ENCODE measurements around the gene EFHD1. TPM values are rescaled to one million over a fixed set of nuclear protein-coding genes. Genes with fewer than 3 reads are reported as not detected.

The EFHD1 gene
- total and polyA plus RNA-seq, 4 donors, result 2.2 to 8.6 (median 4.9) TPM

- TF ChIP-seq CTCF (IDR thresholded peaks at IDR 0.05; ENCODE audit: control extremely low read depth, extremely low read depth), result no peak
- H3K27ac ChIP-seq (ENCODE audit: low read depth in 1 of 2, low read length in 1 of 2), result no peak overlapping the region
- H3K9me3 ChIP-seq (ENCODE audit: control insufficient read depth in 4 of 4, insufficient read depth in 3 of 4, low read length in 3 of 4), result no peaks in the 10 kb centered on the region
- H3K36me3 ChIP-seq (ENCODE audit: control insufficient read depth in 4 of 4, insufficient read depth in 4 of 4, low read length in 4 of 4), result no peaks in the 10 kb centered on the region
- H3K4me3 ChIP-seq, result no peak overlapping the region
- no peak overlapping the region for H3K9ac ChIP-seq (ENCODE audit: insufficient read depth in 1 of 2, low read length in 2 of 2)
- WGBS, 2 donors, result 86 to 93% methylated on average over 2 of the region's 2 CpGs
- DNase-seq (no peak), ATAC-seq (ENCODE audit: insufficient read depth, low FRiP score) (no peak)
- no peaks in the 10 kb centered on the region for H3K27me3 ChIP-seq (ENCODE audit: control insufficient read depth in 3 of 3, insufficient read depth in 3 of 3, low read length in 2 of 3)
- H3K4me1 ChIP-seq (ENCODE audit: control insufficient read depth in 5 of 5, insufficient read depth in 5 of 5, low read length in 5 of 5), result peaks cover 0 to 4% (median 0%) of the 10 kb centered on the region in 5 donors
Observed at GRCh38 chr2:232659359-232659758, 26.0 kb downstream of the EFHD1 start.

- H3K4me3 ChIP-seq, result no peak overlapping the region
- 91 to 98% methylated on average over 16 of the region's 16 CpGs for WGBS, 2 donors
- peaks cover 0 to 4% (median 0%) of the 10 kb centered on the region in 5 donors for H3K4me1 ChIP-seq (ENCODE audit: control insufficient read depth in 5 of 5, insufficient read depth in 5 of 5, low read length in 5 of 5)
- TF ChIP-seq CTCF (IDR thresholded peaks at IDR 0.05; ENCODE audit: control extremely low read depth, extremely low read depth), result no peak
- no peak for DNase-seq
- H3K27ac ChIP-seq (ENCODE audit: low read depth in 1 of 2, low read length in 1 of 2), result no peak overlapping the region
- no peaks in the 10 kb centered on the region for H3K36me3 ChIP-seq (ENCODE audit: control insufficient read depth in 4 of 4, insufficient read depth in 4 of 4, low read length in 4 of 4)
- ATAC-seq (ENCODE audit: insufficient read depth, low FRiP score), result no peak
- H3K9me3 ChIP-seq (ENCODE audit: control insufficient read depth in 4 of 4, insufficient read depth in 3 of 4, low read length in 3 of 4), result peaks cover 0 to 2% (median 0%) of the 10 kb centered on the region in 4 donors
- H3K9ac ChIP-seq (ENCODE audit: insufficient read depth in 1 of 2, low read length in 2 of 2), result no peak overlapping the region
- H3K27me3 ChIP-seq (ENCODE audit: control insufficient read depth in 3 of 3, insufficient read depth in 3 of 3, low read length in 2 of 3), result no peaks in the 10 kb centered on the region
Observed at GRCh38 chr2:232662486-232663260, 29.3 kb downstream of the EFHD1 start.

DNA sequence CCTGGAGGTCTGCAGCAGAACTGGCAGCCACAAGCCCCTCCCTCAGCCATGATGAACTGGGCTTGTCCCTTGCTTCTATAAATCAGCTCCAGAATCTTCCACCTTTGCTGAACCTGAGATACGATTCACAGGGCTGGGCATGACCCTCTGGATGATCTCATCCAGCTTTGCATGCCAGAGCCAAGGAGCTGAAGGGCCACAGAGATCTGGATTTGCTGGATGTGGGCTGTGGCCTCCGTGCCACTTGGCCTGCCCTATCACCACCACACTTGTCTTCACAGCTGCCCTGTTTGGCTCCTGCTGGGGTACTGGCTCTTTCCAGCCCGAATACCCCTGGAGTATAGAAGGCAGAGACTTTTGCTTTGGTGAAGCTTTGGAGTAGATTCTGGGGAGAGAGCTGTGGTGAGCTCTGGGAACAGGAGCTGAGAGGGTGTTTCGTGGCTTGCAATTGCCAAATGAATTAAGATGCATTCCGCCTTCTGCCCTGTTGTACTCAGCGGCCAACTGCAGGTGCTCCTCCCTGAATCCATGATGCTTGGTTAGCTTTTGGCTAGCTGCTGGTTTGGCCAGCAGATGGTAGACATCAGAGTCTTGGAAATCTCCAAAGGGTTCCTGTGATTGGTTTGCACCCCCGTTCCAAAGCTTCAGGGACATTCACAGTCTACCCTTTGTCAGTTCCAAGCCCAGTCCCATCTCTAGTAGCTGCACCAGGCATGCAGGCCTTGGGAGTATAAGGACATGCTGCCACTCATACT is 32.8 kb downstream of the EFHD1 start:
- no peak for TF ChIP-seq CTCF (IDR thresholded peaks at IDR 0.05; ENCODE audit: control extremely low read depth, extremely low read depth)
- 78 to 93% methylated on average over 7 of the region's 7 CpGs for WGBS, 2 donors
- Histone ChIP-seq H3K4me1 (ENCODE audit: control insufficient read depth in 5 of 5, insufficient read depth in 5 of 5, low read length in 5 of 5) (no peaks in the 10 kb centered on the region), H3K27ac (ENCODE audit: low read depth in 1 of 2, low read length in 1 of 2) (no peak overlapping the region), H3K9me3 (ENCODE audit: control insufficient read depth in 4 of 4, insufficient read depth in 3 of 4, low read length in 3 of 4) (peaks cover 0 to 2% (median 0%) of the 10 kb centered on the region in 4 donors), H3K9ac (ENCODE audit: insufficient read depth in 1 of 2, low read length in 2 of 2) (no peak overlapping the region), H3K27me3 (ENCODE audit: control insufficient read depth in 3 of 3, insufficient read depth in 3 of 3, low read length in 2 of 3) (no peaks in the 10 kb centered on the region), H3K36me3 (ENCODE audit: control insufficient read depth in 4 of 4, insufficient read depth in 4 of 4, low read length in 4 of 4) (no peaks in the 10 kb centered on the region), H3K4me3 (no peak overlapping the region)
- ATAC-seq (ENCODE audit: insufficient read depth, low FRiP score) (no peak), DNase-seq (no peak)
